Myocyte (in vitro differentiated cells): ENCODE measurements around the gene LEPR. TPM values are rescaled to one million over a fixed set of nuclear protein-coding genes. Genes with fewer than 3 reads are reported as not detected.
"Not testable (repeated sequence)": the region's sequence is repeated elsewhere in the genome, so short reads cannot be mapped to it uniquely, and the experiment has no call there.

ENCODE experiments used
- DNase-seq: peaks from one replicate; pipeline ENCODE4 v3.0.0-alpha.2; 2012; ENCODE audit warnings: low read depth
- polyA plus RNA-seq: library from polyadenylated mRNA; unstranded; fragments of >200 nt; gene quantifications from one replicate; pipeline ENCODE4 v1.2.1, GENCODE V29; 2012; ENCODE audit warnings: missing spikeins
- total RNA-seq: library from RNA; depleted of rRNA; stranded (reverse); fragments of >200 nt; gene quantifications from 2 replicates; pipeline ENCODE4 v1.2.3, GENCODE V29; 2014

The LEPR gene
- 19.4 TPM in 2 replicates for total RNA-seq
- polyA plus RNA-seq = 3.8 TPM

GRCh38 chr1:65420590-65421350, at the start of gene LEPR, which contains the start of gene LEPROT:
Gene LEPR (plus strand): TSS chr1:65420668. CDS start chr1:65565566, 144,898 bp downstream.
Gene LEPROT (plus strand): TSS chr1:65420668. CDS start chr1:65420725, 57 bp downstream.
- DNase-seq = no peak

- DNase-seq = no peak
Measured at GRCh38 chr1:65371544-65371943, 48.9 kb upstream of the LEPR start.

- DNase-seq = no peak
Measured at GRCh38 chr1:65372557-65372956, 47.9 kb upstream of the LEPR start.

GRCh38 chr1:65377496-65378246, 42.8 kb upstream of the LEPR start:
- no peak for DNase-seq

GRCh38 chr1:65378247-65378946, 42.1 kb upstream of the LEPR start:
- no peak for DNase-seq

- not testable (repeated sequence) for DNase-seq
Measured at GRCh38 chr1:65384426-65384825, 36.0 kb upstream of the LEPR start.

GRCh38 chr1:65386439-65386838, 34.0 kb upstream of the LEPR start:
- no peak for DNase-seq

- DNase-seq = no peak
Measured at GRCh38 chr1:65387821-65388220, 32.6 kb upstream of the LEPR start.

GRCh38 chr1:65388908-65389695, 31.4 kb upstream of the LEPR start:
- DNase-seq = no peak

- no peak for DNase-seq
Measured at GRCh38 chr1:65392497-65392896, 28.0 kb upstream of the LEPR start.

GRCh38 chr1:65393347-65393746, 27.1 kb upstream of the LEPR start:
- DNase-seq = peak; percentile 27

- DNase-seq = no peak
Measured at GRCh38 chr1:65393928-65394327, 26.5 kb upstream of the LEPR start.

- peak; percentile 3 for DNase-seq
Measured at GRCh38 chr1:65395887-65396612, 24.4 kb upstream of the LEPR start.

GRCh38 chr1:65398083-65398482, 22.4 kb upstream of the LEPR start:
- DNase-seq = no peak

- no peak for DNase-seq
Measured at GRCh38 chr1:65399003-65399402, 21.5 kb upstream of the LEPR start.

GRCh38 chr1:65401612-65402011, 18.9 kb upstream of the LEPR start:
- no peak for DNase-seq

- no peak for DNase-seq
Measured at GRCh38 chr1:65404941-65405340, 15.5 kb upstream of the LEPR start.

- no peak for DNase-seq
Measured at GRCh38 chr1:65407877-65408276, 12.6 kb upstream of the LEPR start.

GRCh38 chr1:65409314-65409713, 11.2 kb upstream of the LEPR start:
- DNase-seq = no peak

- no peak for DNase-seq
Measured at GRCh38 chr1:65409816-65410326, 10.6 kb upstream of the LEPR start.
